Chondrocyte (in vitro differentiated cells): ENCODE data around the gene SLC39A11. TPM values are rescaled to one million over a fixed set of nuclear protein-coding genes. Genes with fewer than 3 reads are reported as not detected.

Experiments used
- DNase-seq: peaks from one replicate; pipeline ENCODE4 v3.0.0; 2021; ENCODE audit warnings: mixed read lengths, low spot score
- H3K27ac Mint-ChIP-seq: one replicate; pipeline ENCODE4 v1.8.0; 2021; ENCODE audit warnings: mild to moderate bottlenecking, moderate library complexity, mixed read lengths; ENCODE audit not compliant: unreplicated experiment
- H3K27me3 Mint-ChIP-seq: 2 replicates; pipeline ENCODE4 v1.8.0; 2021; ENCODE audit warnings: low read depth, mixed read lengths
- H3K36me3 Mint-ChIP-seq: 2 replicates; pipeline ENCODE4 v1.8.0; 2021; ENCODE audit warnings: low read depth, mixed read lengths
- H3K4me1 Mint-ChIP-seq: 2 replicates; pipeline ENCODE4 v1.8.0; 2021; ENCODE audit warnings: low read depth, mild to moderate bottlenecking, mixed read lengths
- H3K4me3 Mint-ChIP-seq: one replicate; pipeline ENCODE4 v1.8.0; 2021; ENCODE audit warnings: mild to moderate bottlenecking, moderate library complexity, mixed read lengths; ENCODE audit not compliant: unreplicated experiment
- H3K9me3 Mint-ChIP-seq: 2 replicates; pipeline ENCODE4 v1.8.0; 2021; ENCODE audit warnings: low read depth, mixed read lengths
- total RNA-seq: library from RNA; stranded (reverse); gene quantifications from 3 replicates; pipeline ENCODE4 v1.2.1, GENCODE V29; 2021
- TF ChIP-seq, protein P1 (sequence below): fragments of 200-600 bp; sonication (generic); IDR thresholded peaks from 2 replicates; pipeline ENCODE4 v1.5.0; 2021; ENCODE audit warnings: antibody characterized with exemption, mild to moderate bottlenecking, moderate library complexity

SLC39A11 gene
- total RNA-seq, 1 donor from 2014 or later, result 25.3 TPM

DNA sequence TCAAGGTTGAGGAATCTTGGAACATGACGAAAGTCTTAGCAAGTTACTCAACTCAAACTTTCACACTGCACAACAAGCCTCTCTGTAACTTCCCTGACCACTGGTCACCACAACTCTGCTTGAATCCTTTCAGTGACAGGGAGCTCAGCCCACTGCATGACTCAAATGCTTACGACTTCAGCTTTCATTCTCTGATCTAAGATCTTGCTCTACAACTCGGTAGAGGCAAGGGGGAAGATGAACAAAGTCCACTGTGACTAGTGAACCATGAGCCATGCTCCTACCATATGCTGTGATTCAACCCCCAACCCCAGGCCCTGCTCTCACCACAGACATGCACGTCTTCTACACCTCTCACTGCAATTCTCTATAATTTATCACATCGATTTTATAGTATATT is 160.9 kb downstream of the SLC39A11 start:
- Mint-ChIP-seq H3K9me3 (no peaks in the 10 kb centered on the region), H3K27me3 (no peaks in the 10 kb centered on the region), H3K4me3 (no peak overlapping the region), H3K4me1 (peaks cover 8% of the 10 kb centered on the region), H3K36me3 (peaks cover 2% of the 10 kb centered on the region), H3K27ac (no peak overlapping the region)
- TF ChIP-seq, protein P1, sequence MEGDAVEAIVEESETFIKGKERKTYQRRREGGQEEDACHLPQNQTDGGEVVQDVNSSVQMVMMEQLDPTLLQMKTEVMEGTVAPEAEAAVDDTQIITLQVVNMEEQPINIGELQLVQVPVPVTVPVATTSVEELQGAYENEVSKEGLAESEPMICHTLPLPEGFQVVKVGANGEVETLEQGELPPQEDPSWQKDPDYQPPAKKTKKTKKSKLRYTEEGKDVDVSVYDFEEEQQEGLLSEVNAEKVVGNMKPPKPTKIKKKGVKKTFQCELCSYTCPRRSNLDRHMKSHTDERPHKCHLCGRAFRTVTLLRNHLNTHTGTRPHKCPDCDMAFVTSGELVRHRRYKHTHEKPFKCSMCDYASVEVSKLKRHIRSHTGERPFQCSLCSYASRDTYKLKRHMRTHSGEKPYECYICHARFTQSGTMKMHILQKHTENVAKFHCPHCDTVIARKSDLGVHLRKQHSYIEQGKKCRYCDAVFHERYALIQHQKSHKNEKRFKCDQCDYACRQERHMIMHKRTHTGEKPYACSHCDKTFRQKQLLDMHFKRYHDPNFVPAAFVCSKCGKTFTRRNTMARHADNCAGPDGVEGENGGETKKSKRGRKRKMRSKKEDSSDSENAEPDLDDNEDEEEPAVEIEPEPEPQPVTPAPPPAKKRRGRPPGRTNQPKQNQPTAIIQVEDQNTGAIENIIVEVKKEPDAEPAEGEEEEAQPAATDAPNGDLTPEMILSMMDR, result no peak
- no peak for DNase-seq

DNA sequence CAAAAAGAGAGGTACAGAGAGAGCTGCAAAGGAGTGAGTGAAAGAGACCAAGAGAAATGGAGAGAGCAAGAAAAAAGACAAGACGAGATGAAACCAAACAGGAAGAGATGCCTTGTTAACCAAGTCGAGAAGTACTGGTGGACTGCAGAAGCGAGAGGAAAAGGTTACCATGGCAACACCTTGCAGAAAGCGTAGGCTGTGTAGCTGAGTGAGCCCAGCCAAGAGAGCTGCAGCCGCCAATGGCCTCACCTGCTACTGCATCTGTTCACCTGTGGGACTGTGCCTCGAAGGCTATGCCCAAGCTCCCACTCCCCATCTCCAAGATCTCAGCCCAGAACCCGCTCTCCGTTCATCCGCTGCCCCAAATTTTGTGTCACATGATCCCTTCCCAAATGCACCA is 161.3 kb downstream of the SLC39A11 start:
- Mint-ChIP-seq H3K27ac (no peak overlapping the region), H3K4me3 (no peak overlapping the region), H3K4me1 (peaks cover 12% of the 10 kb centered on the region), H3K9me3 (no peaks in the 10 kb centered on the region), H3K27me3 (no peaks in the 10 kb centered on the region), H3K36me3 (peaks cover 2% of the 10 kb centered on the region)
- TF ChIP-seq, protein P1, result no peak
- DNase-seq, result no peak

GRCh38 chr17:72930031-72930430 is 162.5 kb downstream of the SLC39A11 start:
- Mint-ChIP-seq H3K27ac (no peak overlapping the region), H3K4me3 (no peak overlapping the region), H3K9me3 (no peaks in the 10 kb centered on the region), H3K27me3 (no peaks in the 10 kb centered on the region), H3K4me1 (peaks cover 21% of the 10 kb centered on the region), H3K36me3 (peaks cover under 1% of the 10 kb centered on the region)
- TF ChIP-seq, protein P1, result no peak
- DNase-seq, result no peak

DNA sequence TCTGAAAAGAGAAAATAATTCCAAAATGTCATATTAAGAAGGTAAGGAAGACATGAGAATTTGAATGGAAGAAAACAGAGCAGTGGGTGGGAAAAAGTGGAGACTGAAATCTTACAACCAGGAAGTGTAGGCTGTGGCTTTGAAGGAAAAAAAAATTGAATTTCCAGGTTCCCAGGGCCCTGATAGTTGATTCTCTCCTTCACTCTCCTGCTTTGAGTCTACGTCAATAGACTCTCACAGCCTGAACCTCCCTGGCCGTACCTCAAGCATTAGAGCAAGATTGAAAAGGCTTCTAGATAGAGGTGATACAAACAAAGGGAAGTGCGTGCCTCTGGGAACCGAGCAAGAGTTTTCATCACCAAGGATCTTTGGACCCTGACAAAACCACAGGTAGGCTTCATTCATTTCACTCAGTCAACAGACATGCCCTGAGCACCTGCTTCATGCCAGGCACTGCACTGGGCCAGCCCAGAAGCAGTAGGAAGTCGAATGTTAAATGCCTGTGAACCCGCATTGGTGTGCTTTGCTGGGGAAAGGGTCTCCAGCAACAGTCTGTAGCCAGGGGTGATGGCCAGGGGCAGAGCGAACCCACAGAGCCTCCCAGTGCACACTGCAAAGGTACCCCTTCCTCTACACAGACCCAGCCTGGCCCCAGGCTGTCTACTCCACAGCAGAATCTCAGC is 163.9 kb downstream of the SLC39A11 start:
- Mint-ChIP-seq H3K4me1 (peaks cover 21% of the 10 kb centered on the region), H3K9me3 (no peaks in the 10 kb centered on the region), H3K27ac (no peak overlapping the region), H3K27me3 (no peaks in the 10 kb centered on the region), H3K4me3 (no peak overlapping the region), H3K36me3 (no peaks in the 10 kb centered on the region)
- no peak for DNase-seq
- TF ChIP-seq, protein P1, result no peak

- H3K4me1 Mint-ChIP-seq, result peaks cover 21% of the 10 kb centered on the region
- no peaks in the 10 kb centered on the region for H3K9me3 Mint-ChIP-seq
- no peaks in the 10 kb centered on the region for H3K27me3 Mint-ChIP-seq
- TF ChIP-seq, protein P1, result no peak
- no peaks in the 10 kb centered on the region for H3K36me3 Mint-ChIP-seq
- no peak overlapping the region for H3K27ac Mint-ChIP-seq
- no peak overlapping the region for H3K4me3 Mint-ChIP-seq
- DNase-seq, result no peak
Measured at GRCh38 chr17:72927760-72928159, 164.7 kb downstream of the SLC39A11 start.
